H9 (cell line): ENCODE results near the gene MAP3K5. TPM values are rescaled to one million over a fixed set of nuclear protein-coding genes. Genes with fewer than 3 reads are reported as not detected.

ENCODE experiments used
- DNase-seq: peaks from one replicate; pipeline ENCODE4 v3.0.0-alpha.2; 2017
- H2AFZ ChIP-seq: one replicate; pipeline ENCODE4 v1.6.1; 2013; ENCODE audit warnings: mild to moderate bottlenecking, low read length, control low read depth, moderate library complexity
- H2AK5ac ChIP-seq: 2 replicates; pipeline ENCODE4 v1.6.1; 2013; ENCODE audit warnings: low read length, control low read depth, mixed read lengths; ENCODE audit not compliant: insufficient read length
- H2BK120ac ChIP-seq: one replicate; pipeline ENCODE4 v1.6.1; 2013; ENCODE audit warnings: low read depth, mild to moderate bottlenecking, low read length, control low read depth, inconsistent platforms; ENCODE audit not compliant: poor library complexity, severe bottlenecking
- H2BK12ac ChIP-seq: 2 replicates; pipeline ENCODE4 v1.6.1; 2013; ENCODE audit warnings: low read length, control low read depth, mixed read lengths, low read depth; ENCODE audit not compliant: insufficient read length
- H2BK15ac ChIP-seq: 2 replicates; pipeline ENCODE4 v1.6.1; 2013; ENCODE audit warnings: low read depth, low read length, control low read depth
- H2BK20ac ChIP-seq: one replicate; pipeline ENCODE4 v1.6.1; 2013; ENCODE audit warnings: low read depth, mild to moderate bottlenecking, low read length, control low read depth, inconsistent platforms; ENCODE audit not compliant: poor library complexity, severe bottlenecking
- H2BK5ac ChIP-seq: 2 replicates; pipeline ENCODE4 v1.6.1; 2013; ENCODE audit warnings: low read length, control low read depth, mixed read lengths; ENCODE audit not compliant: insufficient read length
- H3K14ac ChIP-seq: 2 replicates; pipeline ENCODE4 v1.6.1; 2013; ENCODE audit warnings: low read length, control low read depth; ENCODE audit not compliant: insufficient read depth
- H3K18ac ChIP-seq: 2 replicates; pipeline ENCODE4 v1.6.1; 2013; ENCODE audit warnings: low read depth, mild to moderate bottlenecking, mixed read lengths, low read length, control low read depth; ENCODE audit not compliant: insufficient read length
- H3K23ac ChIP-seq: 2 replicates; pipeline ENCODE4 v1.6.1; 2013; ENCODE audit warnings: low read length, control low read depth, mixed read lengths, low read depth; ENCODE audit not compliant: insufficient read length
- H3K23me2 ChIP-seq: 2 replicates; pipeline ENCODE4 v1.6.1; 2013; ENCODE audit warnings: low read depth, mild to moderate bottlenecking, mixed read lengths, low read length, control low read depth; ENCODE audit not compliant: insufficient read length, poor library complexity, severe bottlenecking
- H3K27ac ChIP-seq: 2 replicates; pipeline ENCODE4 v1.5.1; 2013; ENCODE audit warnings: low read length, control low read depth, mixed read lengths, low read depth; ENCODE audit not compliant: insufficient read length
- H3K27me3 ChIP-seq: 2 replicates; pipeline ENCODE4 v1.6.1; 2013; ENCODE audit warnings: low read length, control low read depth, inconsistent platforms; ENCODE audit not compliant: insufficient read depth
- H3K4ac ChIP-seq: 2 replicates; pipeline ENCODE4 v1.6.1; 2013; ENCODE audit warnings: low read depth, mild to moderate bottlenecking, control low read depth, inconsistent platforms, low read length, moderate library complexity
- H3K4me1 ChIP-seq: 2 replicates; pipeline ENCODE4 v1.6.1; 2013; ENCODE audit warnings: low read length, control low read depth, inconsistent platforms; ENCODE audit not compliant: insufficient read depth
- H3K4me2 ChIP-seq: 2 replicates; pipeline ENCODE4 v1.6.1; 2013; ENCODE audit warnings: low read length, control low read depth, mixed read lengths; ENCODE audit not compliant: insufficient read length, insufficient read depth
- H3K56ac ChIP-seq: 2 replicates; pipeline ENCODE4 v1.6.1; 2013; ENCODE audit warnings: low read depth, mild to moderate bottlenecking, mixed read lengths, low read length, control low read depth; ENCODE audit not compliant: insufficient read length
- H3K79me1 ChIP-seq: 2 replicates; pipeline ENCODE4 v1.6.1; 2013; ENCODE audit warnings: low read depth, mild to moderate bottlenecking, moderate library complexity, low read length, control low read depth, inconsistent platforms; ENCODE audit not compliant: insufficient read depth, poor library complexity, severe bottlenecking
- H3K79me2 ChIP-seq: 2 replicates; pipeline ENCODE4 v1.6.1; 2013; ENCODE audit warnings: low read length, control low read depth, inconsistent platforms; ENCODE audit not compliant: insufficient read depth
- H3K9ac ChIP-seq: 2 replicates; pipeline ENCODE4 v1.6.1; 2013; ENCODE audit warnings: low read length, control low read depth, mixed read lengths; ENCODE audit not compliant: insufficient read length; ENCODE audit errors: extremely low read depth
- H3K9me3 ChIP-seq: one replicate; pipeline ENCODE4 v1.6.1; 2013; ENCODE audit warnings: low read depth, low read length, inconsistent platforms; ENCODE audit not compliant: control insufficient read depth
- H3T11ph ChIP-seq: one replicate; pipeline ENCODE4 v1.6.1; 2013; ENCODE audit warnings: mild to moderate bottlenecking, low read length, control low read depth, inconsistent platforms
- H4K20me1 ChIP-seq: one replicate; pipeline ENCODE4 v1.6.1; 2013; ENCODE audit not compliant: control insufficient read depth, insufficient read length, insufficient read depth
- H4K5ac ChIP-seq: 2 replicates; pipeline ENCODE4 v1.6.1; 2013; ENCODE audit warnings: low read depth, mild to moderate bottlenecking, mixed read lengths, low read length, control low read depth; ENCODE audit not compliant: insufficient read length
- H4K8ac ChIP-seq: replicated peaks from 2 replicates; pipeline ENCODE4 v1.6.1; 2013; ENCODE audit warnings: low read length, control low read depth, mixed read lengths, low read depth; ENCODE audit not compliant: insufficient read length
- H4K91ac ChIP-seq: 2 replicates; pipeline ENCODE4 v1.6.1; 2013; ENCODE audit warnings: low read depth, mild to moderate bottlenecking, moderate library complexity, mixed read lengths, low read length, control low read depth; ENCODE audit not compliant: insufficient read length
- H3K27ac Mint-ChIP-seq, 3 experiments: 2 replicates in 2 of 3; 3 replicates in 1 of 3; pipeline ENCODE4 v1.8.0; 2020 to 2021; ENCODE audit warnings: mixed read lengths in 3 of 3, mild to moderate bottlenecking in 1 of 3, moderate library complexity in 1 of 3
- H3K27me3 Mint-ChIP-seq: 2 replicates; pipeline ENCODE4 v1.8.0; 2021; ENCODE audit warnings: low read depth, mild to moderate bottlenecking, moderate library complexity, mixed read lengths
- H3K36me3 Mint-ChIP-seq, 3 experiments: 2 replicates in 2 of 3; 3 replicates in 1 of 3; pipeline ENCODE4 v1.8.0; 2020 to 2021; ENCODE audit warnings: low read depth in 3 of 3, mixed read lengths in 3 of 3; ENCODE audit not compliant: insufficient read depth in 1 of 3
- H3K4me1 Mint-ChIP-seq, 2 experiments: 2 replicates each; pipeline ENCODE4 v1.8.0; 2020; ENCODE audit warnings: mixed read lengths in 2 of 2
- H3K4me3 Mint-ChIP-seq, 2 experiments: 2 replicates in 1 of 2; 3 replicates in 1 of 2; pipeline ENCODE4 v1.8.0; 2020 to 2021; ENCODE audit warnings: mild to moderate bottlenecking in 2 of 2, mixed read lengths in 2 of 2, moderate library complexity in 1 of 2
- H3K9me3 Mint-ChIP-seq, 2 experiments: 2 replicates in 1 of 2; 3 replicates in 1 of 2; pipeline ENCODE4 v1.8.0; 2020; ENCODE audit warnings: mild to moderate bottlenecking in 2 of 2, mixed read lengths in 2 of 2, moderate library complexity in 1 of 2
- CTCF ChIP-seq: fragments of 200-600 bp; sonication (generic); conservative IDR thresholded peaks from 3 replicates; pipeline ENCODE4 v1.8.0; 2021; ENCODE audit warnings: antibody characterized with exemption, mild to moderate bottlenecking
- WGBS: extraction: QIAGEN DNeasy Blood & Tissue Kit; methylation state at CpG from one replicate; pipeline ENCODE4 v1.1.7; 2013; ENCODE audit warnings: missing lambda C conversion rate, low lambda C conversion rate, mixed read lengths; ENCODE audit not compliant: insufficient read length; ENCODE audit errors: extremely low coverage; 5-methylcytosine and 5-hydroxymethylcytosine counted together
- total RNA-seq: library from RNA; stranded (reverse); gene quantifications from 2 replicates; pipeline ENCODE4 v1.2.1, GENCODE V29; 2021

MAP3K5 gene
- total RNA-seq, 1 experiment from 2014 or later: 1.6 TPM

- H2BK15ac ChIP-seq: no peak overlapping the region
- no peak for DNase-seq
- H3K18ac ChIP-seq: no peak overlapping the region
- H3K9me3 ChIP-seq: no peaks in the 10 kb centered on the region
- no peaks in the 10 kb centered on the region for H3K9me3 Mint-ChIP-seq
- no peak overlapping the region for H3K56ac ChIP-seq
- no peak overlapping the region for H3K4me3 Mint-ChIP-seq
- H3K14ac ChIP-seq: no peak overlapping the region
- no peak overlapping the region for H3K23ac ChIP-seq
- H3K36me3 Mint-ChIP-seq: peaks cover 0 to 8% (median 7%) of the 10 kb centered on the region in 3 experiments; a peak in 3 of 7 replicates
- H3K27me3 Mint-ChIP-seq: no peaks in the 10 kb centered on the region
- no peak overlapping the region for H3K9ac ChIP-seq
- H3K4me2 ChIP-seq: no peak overlapping the region
- no peak overlapping the region for H3K4ac ChIP-seq
- H3K27ac ChIP-seq: no peak overlapping the region
- H4K91ac ChIP-seq: no peak overlapping the region
- H2BK5ac ChIP-seq: no peak overlapping the region
- H4K20me1 ChIP-seq: no peaks in the 10 kb centered on the region
- H3K79me2 ChIP-seq: no peaks in the 10 kb centered on the region
- no peaks in the 10 kb centered on the region for H3K79me1 ChIP-seq
- WGBS: no CpG with 5 or more reads among the region's 4 CpGs
- H3K4me1 Mint-ChIP-seq: peaks cover 13 to 19% of the 10 kb centered on the region in 2 experiments
- no peak overlapping the region for H2BK20ac ChIP-seq
- no peak overlapping the region for H2AFZ ChIP-seq
- H3K27ac Mint-ChIP-seq: peak overlapping the region in 2 of 3 experiments; percentile 22 to 36; a peak in 2 of 7 replicates
- H4K8ac ChIP-seq: no peak overlapping the region
- H2BK120ac ChIP-seq: no peak overlapping the region
- H2AK5ac ChIP-seq: no peak overlapping the region
- no peaks in the 10 kb centered on the region for H3K4me1 ChIP-seq
- H4K5ac ChIP-seq: no peak overlapping the region
- no peak overlapping the region for H2BK12ac ChIP-seq
- no peaks in the 10 kb centered on the region for H3K27me3 ChIP-seq
- no peak for TF ChIP-seq CTCF
- H3K23me2 ChIP-seq: no peaks in the 10 kb centered on the region
- no peak overlapping the region for H3T11ph ChIP-seq
Observed at GRCh38 chr6:136840276-136841001, 48.2 kb upstream of the MAP3K5 start.
